Cortex of kidney (tissue), 1 donor: ENCODE data around the gene PIGM.

Source experiments
- DNase-seq: peaks from one replicate; lab custom pipeline; 2025; lab: John Stamatoyannopoulos, UW

The PIGM gene

GRCh38 chr1:159989581-159989980 is 42.2 kb downstream of the PIGM start:
- DNase-seq, result no peak

GRCh38 chr1:159988006-159988405 is 43.8 kb downstream of the PIGM start:
- DNase-seq, result no peak

GRCh38 chr1:159987186-159987585 is 44.6 kb downstream of the PIGM start:
- DNase-seq, result no peak

- no peak for DNase-seq
Observed at GRCh38 chr1:159986531-159986930, 45.3 kb downstream of the PIGM start.

- DNase-seq, result no peak
Observed at GRCh38 chr1:159986093-159986492, 45.7 kb downstream of the PIGM start.

GRCh38 chr1:159985473-159985872 is 46.3 kb downstream of the PIGM start:
- DNase-seq, result no peak

- DNase-seq, result no peak
Observed at GRCh38 chr1:159983681-159984080, 48.1 kb downstream of the PIGM start.

GRCh38 chr1:159982280-159982679 is 49.5 kb downstream of the PIGM start:
- no peak for DNase-seq

- no peak for DNase-seq
Observed at GRCh38 chr1:159981351-159982055, 50.3 kb downstream of the PIGM start.

- DNase-seq, result no peak
Observed at GRCh38 chr1:159980786-159981185, 51.0 kb downstream of the PIGM start.

GRCh38 chr1:159980076-159980475 is 51.7 kb downstream of the PIGM start:
- no peak for DNase-seq

- DNase-seq, result no peak
Observed at GRCh38 chr1:159979257-159979656, 52.5 kb downstream of the PIGM start.

- no peak for DNase-seq
Observed at GRCh38 chr1:159978107-159978398, 53.7 kb downstream of the PIGM start.

GRCh38 chr1:159977364-159978106 is 54.3 kb downstream of the PIGM start:
- DNase-seq, result no peak
